Skeletal muscle tissue (tissue), 4 donors: ENCODE results near the gene OR4K13. TPM values are rescaled to one million over a fixed set of nuclear protein-coding genes. Genes with fewer than 3 reads are reported as not detected.

Experiments used
- H3K27ac ChIP-seq: one replicate; pipeline ENCODE4 v1.7.0; 2013; ENCODE audit warnings: mild to moderate bottlenecking, low read depth, low read length, inconsistent platforms
- H3K27me3 ChIP-seq, 3 donors: one replicate each; pipeline ENCODE4 v1.7.0; 2013; ENCODE audit warnings: low read length in 3 of 3; ENCODE audit not compliant: control insufficient read depth in 3 of 3, insufficient read depth in 3 of 3
- H3K36me3 ChIP-seq, 3 donors: one replicate each; pipeline ENCODE4 v1.7.0; 2013; ENCODE audit warnings: low read length in 3 of 3; ENCODE audit not compliant: control insufficient read depth in 3 of 3, insufficient read depth in 3 of 3
- H3K4me1 ChIP-seq, 3 donors: one replicate each; pipeline ENCODE4 v1.7.0; 2013; ENCODE audit warnings: low read length in 3 of 3, mild to moderate bottlenecking in 3 of 3; ENCODE audit not compliant: control insufficient read depth in 3 of 3, insufficient read depth in 3 of 3
- H3K4me3 ChIP-seq, 3 donors: one replicate each; pipeline ENCODE4 v1.7.0; 2013; ENCODE audit warnings: low read length in 3 of 3
- H3K9ac ChIP-seq, 3 donors: one replicate each; pipeline ENCODE4 v1.7.0; 2013; ENCODE audit warnings: low read length in 3 of 3, mild to moderate bottlenecking in 3 of 3, moderate library complexity in 2 of 3, low read depth in 1 of 3
- H3K9me3 ChIP-seq, 3 donors: one replicate each; pipeline ENCODE4 v1.7.0; 2013; ENCODE audit warnings: low read length in 3 of 3; ENCODE audit not compliant: control insufficient read depth in 3 of 3
- total RNA-seq: library from RNA; depleted of rRNA; stranded (reverse); fragments of >200 nt; gene quantifications from one replicate; pipeline ENCODE4 v1.2.3, GENCODE V29; 2014
- donor health status: Osteomylitis.

Gene OR4K13, protein sequence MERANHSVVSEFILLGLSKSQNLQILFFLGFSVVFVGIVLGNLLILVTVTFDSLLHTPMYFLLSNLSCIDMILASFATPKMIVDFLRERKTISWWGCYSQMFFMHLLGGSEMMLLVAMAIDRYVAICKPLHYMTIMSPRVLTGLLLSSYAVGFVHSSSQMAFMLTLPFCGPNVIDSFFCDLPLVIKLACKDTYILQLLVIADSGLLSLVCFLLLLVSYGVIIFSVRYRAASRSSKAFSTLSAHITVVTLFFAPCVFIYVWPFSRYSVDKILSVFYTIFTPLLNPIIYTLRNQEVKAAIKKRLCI
- not detected for total RNA-seq

GRCh38 chr14:20035938-20036337 is at the start of gene OR4K13:
TSS of gene OR4K13 (minus strand) at chr14:20036038. CDS start at chr14:20034758, 1,280 bp downstream.
- no peaks in the 10 kb centered on the region for H3K27me3 ChIP-seq
- no peak within 1 kb of the TSS for H3K4me3 ChIP-seq
- no peaks in the 10 kb centered on the region for H3K36me3 ChIP-seq
- no peaks in the 10 kb centered on the region for H3K4me1 ChIP-seq
- H3K9me3 ChIP-seq, result no peaks in the 10 kb centered on the region
- H3K27ac ChIP-seq, result no peak within 1 kb of the TSS
- no peak within 1 kb of the TSS for H3K9ac ChIP-seq

GRCh38 chr14:20059745-20060144 is 23.9 kb upstream of the OR4K13 start, which contains the start of gene OR4L1:
TSS of gene OR4L1 (plus strand) at chr14:20060045. CDS start at chr14:20060045, 0 bp downstream.
- no peaks in the 10 kb centered on the region for H3K4me1 ChIP-seq
- peaks cover 0 to 2% (median 1%) of the 10 kb centered on the region in 3 donors for H3K9me3 ChIP-seq
- no peaks in the 10 kb centered on the region for H3K27me3 ChIP-seq
- H3K27ac ChIP-seq, result no peak within 1 kb of the TSS
- H3K4me3 ChIP-seq, result no peak within 1 kb of the TSS
- H3K36me3 ChIP-seq, result no peaks in the 10 kb centered on the region
- H3K9ac ChIP-seq, result no peak within 1 kb of the TSS

- Histone ChIP-seq H3K4me3 (no peak overlapping the region), H3K27me3 (no peaks in the 10 kb centered on the region), H3K9ac (no peak overlapping the region), H3K9me3 (no peaks in the 10 kb centered on the region), H3K36me3 (no peaks in the 10 kb centered on the region), H3K27ac (no peak overlapping the region), H3K4me1 (no peaks in the 10 kb centered on the region)
These were observed 12.4 kb upstream of the OR4K13 start for GRCh38 chr14:20048202-20048601.

DNA sequence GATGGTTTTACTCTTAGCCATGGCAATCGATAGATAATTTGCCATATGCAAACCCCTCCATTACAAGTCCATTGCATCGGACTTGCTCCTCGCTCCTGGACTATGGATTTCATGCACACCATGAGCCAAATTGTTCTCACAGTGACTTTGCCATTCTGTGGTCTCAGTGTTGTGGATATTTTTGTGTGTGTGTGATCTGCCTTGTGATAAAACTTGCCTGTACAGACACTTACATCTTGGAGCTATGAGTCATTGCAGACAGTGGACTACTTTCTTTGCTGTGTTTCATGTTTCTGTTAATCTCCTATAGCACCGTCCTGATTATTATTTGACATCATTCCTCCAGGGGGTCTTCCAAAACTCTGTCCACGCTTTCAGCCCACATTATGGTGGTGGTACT is 8.4 kb upstream of the OR4K13 start:
- no peaks in the 10 kb centered on the region for H3K4me1 ChIP-seq
- no peaks in the 10 kb centered on the region for H3K27me3 ChIP-seq
- no peak overlapping the region for H3K4me3 ChIP-seq
- H3K9ac ChIP-seq, result no peak overlapping the region
- H3K27ac ChIP-seq, result no peak overlapping the region
- no peaks in the 10 kb centered on the region for H3K36me3 ChIP-seq
- H3K9me3 ChIP-seq, result no peaks in the 10 kb centered on the region

DNA sequence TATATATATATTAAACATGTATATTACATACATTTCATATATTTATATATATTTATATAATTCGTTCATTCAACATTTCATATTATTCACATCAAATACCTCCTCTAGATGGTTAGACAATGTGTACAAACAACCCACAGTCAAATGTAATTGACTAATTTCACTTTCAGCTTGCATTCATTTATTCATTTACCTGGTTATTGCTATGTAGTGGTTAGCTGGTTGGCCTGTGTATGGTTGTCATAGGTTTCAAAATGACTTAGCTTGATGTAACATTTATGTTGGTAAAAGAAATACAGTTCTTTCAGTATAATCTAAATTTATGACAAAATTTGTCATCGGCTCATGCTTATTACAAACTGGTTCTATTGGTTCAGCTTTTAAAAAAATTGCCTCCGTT is 389 bp downstream of the OR4K13 start:
- H3K4me1 ChIP-seq, result no peaks in the 10 kb centered on the region
- H3K4me3 ChIP-seq, result no peak overlapping the region
- no peaks in the 10 kb centered on the region for H3K9me3 ChIP-seq
- no peak overlapping the region for H3K27ac ChIP-seq
- H3K27me3 ChIP-seq, result no peaks in the 10 kb centered on the region
- H3K9ac ChIP-seq, result no peak overlapping the region
- no peaks in the 10 kb centered on the region for H3K36me3 ChIP-seq

GRCh38 chr14:20031058-20031457 is 4.8 kb downstream of the OR4K13 start:
- H3K27me3 ChIP-seq, result no peaks in the 10 kb centered on the region
- H3K4me1 ChIP-seq, result no peaks in the 10 kb centered on the region
- no peaks in the 10 kb centered on the region for H3K9me3 ChIP-seq
- H3K36me3 ChIP-seq, result no peaks in the 10 kb centered on the region
- H3K4me3 ChIP-seq, result no peak overlapping the region
- H3K27ac ChIP-seq, result no peak overlapping the region
- no peak overlapping the region for H3K9ac ChIP-seq

DNA sequence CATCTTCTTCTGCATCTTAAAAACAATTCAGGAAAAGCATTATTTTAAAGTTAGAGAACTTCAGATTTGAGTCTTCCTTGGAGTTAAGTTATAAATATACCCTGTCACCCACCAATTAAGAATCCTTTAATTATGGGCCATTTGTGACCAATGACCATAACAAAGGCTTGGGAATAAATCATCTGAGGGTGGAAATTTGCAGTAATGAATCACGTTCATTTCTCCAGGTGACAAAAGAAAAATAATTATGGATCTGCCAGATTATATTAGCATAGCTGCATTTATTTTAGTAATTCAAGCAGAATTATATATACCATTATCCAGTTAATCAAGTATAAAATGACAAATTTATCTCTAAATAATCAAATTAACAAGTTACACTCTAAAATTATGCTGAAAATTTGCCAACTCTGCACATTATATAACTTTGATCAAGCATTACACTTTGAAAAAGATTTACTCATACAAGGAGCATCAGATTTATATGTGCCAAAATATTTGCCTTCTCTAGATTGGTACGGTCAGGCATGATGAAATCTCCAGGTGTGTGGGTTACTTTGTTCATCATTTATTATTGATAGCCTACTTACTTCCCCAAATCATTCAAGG is 16.5 kb downstream of the OR4K13 start, which contains the start of gene OR4K14:
Gene OR4K14, minus strand, starts transcription at position 51 of the 609 bp plus-strand sequence. CDS start 4,114 bp downstream, outside the sequence.
- Histone ChIP-seq H3K4me1 (no peaks in the 10 kb centered on the region), H3K4me3 (no peak within 1 kb of the TSS), H3K36me3 (no peaks in the 10 kb centered on the region), H3K9me3 (peaks cover 0 to 3% (median under 1%) of the 10 kb centered on the region in 3 donors), H3K27ac (no peak within 1 kb of the TSS), H3K27me3 (no peaks in the 10 kb centered on the region), H3K9ac (no peak within 1 kb of the TSS)

DNA sequence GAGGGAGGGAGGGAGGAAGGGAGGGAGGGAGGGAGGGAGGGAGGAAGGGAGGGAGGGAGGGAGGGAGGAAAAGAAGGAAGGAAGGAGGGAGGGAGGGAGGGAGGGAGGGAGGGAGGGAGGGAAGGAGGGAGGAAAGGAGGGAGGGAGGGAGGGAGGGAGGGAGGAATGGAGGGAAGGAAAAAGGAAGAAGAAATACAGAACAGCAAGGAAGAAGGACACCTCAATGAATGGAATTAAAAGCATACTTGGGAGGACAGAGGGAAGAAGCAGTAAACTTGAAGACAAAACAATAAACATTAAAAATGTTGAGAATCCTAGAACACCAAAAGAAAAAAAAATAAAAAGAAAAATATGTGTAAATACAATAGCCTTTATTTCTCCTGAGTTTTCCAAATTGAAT is 27.7 kb downstream of the OR4K13 start:
- Histone ChIP-seq H3K9ac (no peak overlapping the region), H3K9me3 (peaks cover 0 to 3% (median 0%) of the 10 kb centered on the region in 3 donors), H3K36me3 (no peaks in the 10 kb centered on the region), H3K27me3 (no peaks in the 10 kb centered on the region), H3K4me1 (no peaks in the 10 kb centered on the region), H3K27ac (no peak overlapping the region), H3K4me3 (no peak overlapping the region)

DNA sequence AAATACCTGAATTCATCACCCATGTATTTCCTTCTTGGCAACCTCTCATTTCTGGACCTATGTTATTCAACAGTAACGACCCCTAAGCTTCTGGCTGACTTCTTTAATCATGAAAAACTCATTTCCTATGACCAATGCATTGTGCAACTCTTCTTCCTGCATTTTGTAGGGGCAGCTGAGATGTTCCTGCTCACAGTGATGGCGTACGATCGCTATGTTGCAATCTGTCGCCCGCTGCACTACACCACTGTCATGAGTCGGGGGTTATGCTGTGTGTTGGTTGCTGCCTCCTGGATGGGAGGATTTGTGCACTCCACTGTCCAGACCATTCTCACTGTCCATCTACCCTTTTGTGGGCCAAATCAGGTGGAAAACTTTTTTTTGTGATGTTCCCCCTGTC is 33.5 kb downstream of the OR4K13 start:
- Histone ChIP-seq H3K27ac (no peak overlapping the region), H3K4me1 (no peaks in the 10 kb centered on the region), H3K9me3 (peaks cover 0 to 4% (median 3%) of the 10 kb centered on the region in 3 donors), H3K4me3 (no peak overlapping the region), H3K36me3 (no peaks in the 10 kb centered on the region), H3K27me3 (no peaks in the 10 kb centered on the region), H3K9ac (no peak overlapping the region)

DNA sequence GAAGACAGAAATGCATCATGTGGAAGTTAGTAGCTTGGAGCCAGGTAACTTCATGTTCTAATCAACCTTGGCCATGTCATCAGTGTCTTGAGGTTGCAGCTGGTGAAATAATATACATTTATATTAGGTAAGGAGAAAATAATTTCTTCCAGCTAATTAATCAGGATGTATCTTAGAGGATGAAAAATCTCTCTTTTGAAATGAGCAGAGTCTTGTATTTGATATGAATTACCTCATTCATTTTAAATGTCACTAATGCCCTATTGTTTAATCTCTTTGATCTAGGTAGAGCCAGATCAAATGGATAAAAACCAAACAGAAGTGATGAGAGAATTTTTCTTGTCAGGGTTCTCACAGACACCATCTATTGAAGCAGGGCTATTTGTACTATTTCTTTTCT is 34.0 kb downstream of the OR4K13 start, which contains the start of gene OR4Q2:
Gene OR4Q2, plus strand, starts transcription at position 301 of the 400 bp plus-strand sequence.
- peaks cover 0 to 4% (median 0%) of the 10 kb centered on the region in 3 donors for H3K9me3 ChIP-seq
- H3K27me3 ChIP-seq, result no peaks in the 10 kb centered on the region
- no peaks in the 10 kb centered on the region for H3K36me3 ChIP-seq
- no peaks in the 10 kb centered on the region for H3K4me1 ChIP-seq
- H3K4me3 ChIP-seq, result no peak within 1 kb of the TSS
- H3K27ac ChIP-seq, result no peak within 1 kb of the TSS
- H3K9ac ChIP-seq, result no peak within 1 kb of the TSS
